Measurements from ENCODE around the gene CYTIP. TPM values are rescaled to one million over a fixed set of nuclear protein-coding genes. Genes with fewer than 3 reads are reported as not detected.

The CYTIP gene
- total RNA-seq, 4 donors from 2014 or later: 0.26 to 5.5 (median 2.6) TPM; not detected in 1

DNA sequence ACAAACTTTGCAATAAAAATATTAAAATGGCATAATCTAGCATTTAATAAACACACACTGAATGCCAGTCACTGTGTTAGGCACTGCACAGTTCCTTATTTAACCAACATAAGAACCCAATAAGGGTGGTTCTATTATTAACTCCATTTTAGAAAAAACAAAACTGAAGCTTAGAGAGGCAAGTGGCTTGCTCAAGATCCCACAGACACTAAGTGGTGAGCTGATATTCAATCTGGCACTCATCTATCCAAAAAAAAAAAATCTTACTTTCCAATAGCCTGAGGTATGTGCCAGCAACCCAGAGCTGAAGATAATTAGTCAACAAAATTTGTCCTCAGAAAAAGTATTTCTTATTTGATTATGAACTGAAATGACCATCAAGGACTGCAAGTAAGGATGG is 799 bp downstream of the CYTIP start:
- no peaks in the 10 kb centered on the region for H3K36me3 ChIP-seq
- TF ChIP-seq CTCF (IDR thresholded peaks at IDR 0.05) (no peak), POLR2A (IDR thresholded peaks at IDR 0.05) (no peak)
- no peak for DNase-seq
- no peak overlapping the region for H3K27ac ChIP-seq
- intact Hi-C loops (cut with DNase I; ENCODE audit: low total_unique reads): no loop called here
- no peaks in the 10 kb centered on the region for H3K4me1 ChIP-seq
- H3K4me3 ChIP-seq: no peak overlapping the region
- H3K9me3 ChIP-seq: no peaks in the 10 kb centered on the region
- H3K27me3 ChIP-seq: no peaks in the 10 kb centered on the region

- H3K27ac ChIP-seq: no peak overlapping the region
- no peaks in the 10 kb centered on the region for H3K27me3 ChIP-seq
- no peaks in the 10 kb centered on the region for H3K4me1 ChIP-seq
- H3K9me3 ChIP-seq: no peaks in the 10 kb centered on the region
- no peaks in the 10 kb centered on the region for H3K36me3 ChIP-seq
- DNase-seq: no peak
- intact Hi-C loops (cut with DNase I; ENCODE audit: low total_unique reads): no loop called here
- no peak overlapping the region for H3K4me3 ChIP-seq
- TF ChIP-seq POLR2A (IDR thresholded peaks at IDR 0.05) (no peak), CTCF (IDR thresholded peaks at IDR 0.05) (no peak)
Observed at GRCh38 chr2:157442636-157443035, 1.3 kb downstream of the CYTIP start.

DNA sequence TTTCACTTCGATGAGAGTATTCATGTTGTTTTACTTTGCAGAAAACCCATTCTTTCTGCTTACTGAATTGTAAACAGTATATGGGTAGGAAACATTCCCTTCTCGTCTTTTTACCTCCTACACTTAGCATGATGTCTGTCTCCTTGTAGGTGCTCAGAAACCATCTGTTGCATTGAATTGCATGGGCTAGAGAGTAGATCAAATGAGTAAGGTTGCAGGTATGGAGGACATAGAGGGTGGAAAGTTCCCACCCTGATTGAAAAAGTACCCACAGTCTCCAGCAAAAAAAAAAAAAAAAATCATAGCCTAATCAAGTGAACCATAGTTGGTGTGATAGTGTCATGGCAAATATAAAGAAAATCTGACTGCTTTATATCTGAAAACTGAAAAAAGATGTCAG is 1.7 kb downstream of the CYTIP start:
- H3K27me3 ChIP-seq: no peaks in the 10 kb centered on the region
- no peaks in the 10 kb centered on the region for H3K4me1 ChIP-seq
- intact Hi-C loops (cut with DNase I; ENCODE audit: low total_unique reads): no loop called here
- H3K36me3 ChIP-seq: no peaks in the 10 kb centered on the region
- H3K27ac ChIP-seq: no peak overlapping the region
- H3K9me3 ChIP-seq: no peaks in the 10 kb centered on the region
- TF ChIP-seq POLR2A (IDR thresholded peaks at IDR 0.05): no peak
- TF ChIP-seq CTCF (IDR thresholded peaks at IDR 0.05): no peak
- DNase-seq: no peak
- H3K4me3 ChIP-seq: no peak overlapping the region

GRCh38 chr2:157441072-157441454 is 2.8 kb downstream of the CYTIP start:
- TF ChIP-seq CTCF (IDR thresholded peaks at IDR 0.05) (no peak), POLR2A (IDR thresholded peaks at IDR 0.05) (no peak)
- H3K4me3 ChIP-seq: no peak overlapping the region
- no peak for DNase-seq
- H3K4me1 ChIP-seq: no peaks in the 10 kb centered on the region
- H3K27ac ChIP-seq: no peak overlapping the region
- no peaks in the 10 kb centered on the region for H3K27me3 ChIP-seq
- H3K36me3 ChIP-seq: no peaks in the 10 kb centered on the region
- intact Hi-C loops (cut with DNase I; ENCODE audit: low total_unique reads): no loop called here
- no peaks in the 10 kb centered on the region for H3K9me3 ChIP-seq

DNA sequence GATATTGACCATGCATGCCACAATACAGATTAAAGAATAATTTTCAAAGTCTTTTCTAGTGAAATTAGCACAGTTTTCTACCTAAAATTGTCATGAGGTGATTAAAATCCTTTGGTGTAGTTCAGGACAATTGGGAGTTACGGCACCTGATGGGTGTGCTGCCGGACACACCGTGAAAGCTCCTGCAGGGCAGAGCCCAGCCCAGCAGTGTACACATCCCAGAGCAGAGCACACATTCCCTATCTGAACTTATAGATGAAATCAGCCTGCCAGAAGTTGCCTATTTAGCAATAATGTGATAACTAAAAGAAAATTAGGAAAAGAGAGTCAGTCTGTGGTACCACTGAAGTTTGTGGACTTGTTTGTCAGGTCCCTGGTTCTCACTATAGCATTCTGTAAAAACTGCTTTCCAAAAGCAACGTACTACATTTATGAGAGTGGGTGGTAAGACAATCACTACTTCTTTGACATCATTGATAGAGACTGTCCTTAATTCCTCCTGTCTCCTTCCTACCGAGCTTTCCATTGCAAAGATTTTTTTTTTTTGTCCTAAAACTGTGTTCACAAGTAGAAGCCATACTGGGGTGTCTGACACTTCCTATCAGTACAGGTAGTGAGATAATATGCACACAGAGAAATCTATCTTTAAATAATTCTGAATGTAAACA is 3.4 kb downstream of the CYTIP start:
- no peaks in the 10 kb centered on the region for H3K4me1 ChIP-seq
- no peak overlapping the region for H3K4me3 ChIP-seq
- H3K27me3 ChIP-seq: no peaks in the 10 kb centered on the region
- H3K36me3 ChIP-seq: no peaks in the 10 kb centered on the region
- no peak for TF ChIP-seq CTCF (IDR thresholded peaks at IDR 0.05)
- no peak for TF ChIP-seq POLR2A (IDR thresholded peaks at IDR 0.05)
- intact Hi-C loops (cut with DNase I; ENCODE audit: low total_unique reads): no loop called here
- no peak for DNase-seq
- no peaks in the 10 kb centered on the region for H3K9me3 ChIP-seq
- no peak overlapping the region for H3K27ac ChIP-seq
